Lower leg skin (tissue), 3 donors: ENCODE data around the gene PPP1R12B.
"Not testable (repeated sequence)": the region's sequence is repeated elsewhere in the genome, so short reads cannot be mapped to it uniquely, and the experiment has no call there.

Experiments used
- CTCF ChIP-seq, 3 donors: fragments of 450-650 bp; IDR thresholded peaks; one replicate each; pipeline ENCODE4 v1.5.1; 2016; ENCODE audit warnings: antibody characterized with exemption in 3 of 3, mild to moderate bottlenecking in 3 of 3, moderate library complexity in 2 of 3
- POLR2A ChIP-seq, 2 donors: fragments of 450-650 bp; IDR thresholded peaks; one replicate each; pipeline ENCODE4 v1.6.1; 2016 to 2017; ENCODE audit warnings: antibody characterized with exemption in 2 of 2, mild to moderate bottlenecking in 1 of 2, moderate library complexity in 1 of 2

- TF ChIP-seq POLR2A, CTCF (IDR thresholded peaks at IDR 0.05): not testable (repeated sequence)
Measured at GRCh38 chr1:202489101-202489500, 140.6 kb downstream of the PPP1R12B start.
